G401 (cell line): Measurements from ENCODE around the gene SBSN. TPM values are rescaled to one million over a fixed set of nuclear protein-coding genes. Genes with fewer than 3 reads are reported as not detected.

Source experiments
- DNase-seq: peaks from one replicate; pipeline ENCODE4 v3.0.0-alpha.2; 2015; ENCODE audit warnings: low spot score
- in situ Hi-C: cut with HindIII; loops from 2 replicates; pipeline ENCODE4 v1.10.0; 2016; ENCODE audit warnings: low sequenced_read_pairs, mixed read lengths
- total RNA-seq: library from RNA; depleted of rRNA; stranded (reverse); fragments of >200 nt; shearing (Covaris generic); gene quantifications from 2 replicates; pipeline ENCODE4 v1.2.3, GENCODE V29; 2014

Gene SBSN
- total RNA-seq, 1 experiment from 2014 or later = not detected

GRCh38 chr19:35513628-35514281 is 14.4 kb downstream of the SBSN start, which contains the start of gene DMKN:
DMKN (minus strand) TSS chr19:35513649; CDS start chr19:35513475, 174 bp downstream.
- no peak for DNase-seq
- in situ Hi-C loops = no loop called here

- in situ Hi-C loops = no loop called here
- DNase-seq = no peak
Measured at GRCh38 chr19:35512831-35513627, 15.1 kb downstream of the SBSN start.

GRCh38 chr19:35511337-35511736 is 16.8 kb downstream of the SBSN start:
- in situ Hi-C loops = no loop called here

DNA sequence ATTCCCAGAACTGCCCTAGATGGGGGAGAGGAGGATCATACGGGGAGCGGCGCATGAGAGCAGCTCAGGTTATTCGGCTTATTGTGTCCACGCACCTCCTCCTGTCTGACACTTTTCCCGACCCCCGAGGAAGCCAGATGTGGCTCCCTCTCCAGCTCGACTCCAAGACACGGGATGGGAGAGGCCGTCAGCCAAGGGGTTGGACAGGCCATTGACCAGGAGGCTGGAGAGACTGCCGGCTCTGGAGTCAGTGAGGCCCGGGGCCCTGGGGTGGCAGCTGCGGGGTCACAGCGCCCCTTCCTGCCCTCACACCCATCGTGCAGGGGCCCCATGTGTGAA is 17.5 kb downstream of the SBSN start:
- DNase-seq = no peak
- in situ Hi-C loops = no loop called here

More at GRCh38 chr19:35511337-35511736, 16.8 kb downstream of the SBSN start:
- no peak for DNase-seq

DNA sequence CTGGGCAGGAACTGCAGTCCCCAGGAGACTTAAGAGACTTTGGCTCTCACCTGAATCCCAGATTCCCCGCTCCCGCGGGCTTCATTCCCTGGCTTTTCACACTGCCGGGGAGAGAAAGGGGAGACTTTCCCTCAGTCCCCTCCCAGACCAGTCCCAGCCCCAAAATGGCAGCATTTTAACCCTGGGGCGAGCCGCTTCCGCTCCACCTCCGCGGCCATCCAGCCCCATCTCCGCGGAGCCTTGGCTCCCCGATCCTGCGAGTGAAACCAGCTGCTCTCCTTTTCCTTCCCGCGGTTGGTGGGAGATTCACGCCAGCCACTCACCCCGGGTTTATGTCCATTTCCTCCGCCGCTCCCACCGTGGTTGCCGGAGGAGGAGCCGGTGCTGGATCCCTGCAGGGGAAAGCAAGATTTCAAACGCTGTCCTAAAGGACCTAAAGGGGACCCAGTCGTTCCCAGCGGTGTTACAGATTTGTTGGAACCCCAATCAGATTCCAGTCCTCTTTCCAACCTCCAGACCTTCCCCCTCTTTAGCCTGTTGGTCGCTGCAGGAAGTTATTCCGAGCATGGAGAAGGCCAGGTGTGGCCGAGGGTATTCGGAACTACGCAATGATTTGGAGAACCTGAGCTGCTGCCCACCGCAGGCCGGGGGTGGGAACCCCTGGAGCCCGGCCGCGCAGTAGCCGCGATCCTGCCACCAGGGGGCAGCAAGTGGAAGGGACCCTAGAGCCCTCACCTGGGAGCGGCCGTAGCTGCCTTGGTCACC is 18.1 kb downstream of the SBSN start:
- DNase-seq = peak; percentile 59
- in situ Hi-C loops = no loop called here

GRCh38 chr19:35509018-35509652 is 19.0 kb downstream of the SBSN start:
- no peak for DNase-seq

GRCh38 chr19:35508129-35508528 is 20.0 kb downstream of the SBSN start:
- in situ Hi-C loops = no loop called here
- no peak for DNase-seq

More at GRCh38 chr19:35509018-35509652, 19.0 kb downstream of the SBSN start:
- in situ Hi-C loops = no loop called here

GRCh38 chr19:35507561-35507960 is 20.6 kb downstream of the SBSN start:
- no peak for DNase-seq
- in situ Hi-C loops = no loop called here

GRCh38 chr19:35506011-35506410 is 22.1 kb downstream of the SBSN start:
- no peak for DNase-seq
- in situ Hi-C loops = no loop called here

DNA sequence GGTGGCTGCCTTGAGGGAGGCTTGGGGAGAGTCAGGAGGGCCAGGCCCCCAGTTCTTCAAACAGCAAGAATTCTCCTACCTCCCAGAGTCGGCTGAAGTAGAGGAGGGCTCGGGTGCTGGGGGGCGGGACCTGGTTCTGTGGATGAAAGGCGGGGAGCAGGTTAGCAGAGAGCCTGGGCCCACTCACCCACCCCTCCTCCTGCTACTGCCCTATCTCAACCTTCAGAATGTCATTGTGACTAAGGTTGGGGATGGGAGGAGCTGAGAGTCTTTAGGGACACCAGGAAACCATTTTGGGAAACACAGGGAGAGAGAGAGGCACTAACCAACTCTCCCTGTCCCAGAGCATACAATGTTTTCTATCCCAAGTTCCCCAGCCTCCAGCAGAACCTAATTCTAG is 25.4 kb downstream of the SBSN start:
- no peak for DNase-seq
- in situ Hi-C loops = no loop called here

DNA sequence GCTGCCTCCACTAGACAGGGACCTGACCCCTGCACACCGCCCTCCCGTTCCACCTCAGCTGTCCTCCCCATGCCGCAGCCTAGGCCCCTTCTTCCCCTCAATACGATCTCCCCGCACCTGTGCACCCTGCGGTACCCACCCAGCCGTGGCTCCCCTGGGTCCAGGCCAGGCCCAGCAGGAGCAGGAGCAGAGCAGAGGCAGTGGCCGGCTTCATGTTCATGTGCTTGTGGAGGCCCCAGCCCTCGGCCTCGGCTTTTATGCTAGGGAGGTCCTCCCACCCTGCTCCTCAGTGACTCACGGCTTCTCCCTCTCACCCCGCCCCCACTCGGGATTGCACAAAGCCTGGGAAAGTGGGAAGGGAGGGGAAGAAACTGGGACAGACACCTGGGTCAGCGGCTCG is 26.4 kb downstream of the SBSN start:
- no peak for DNase-seq
- in situ Hi-C loops = no loop called here

GRCh38 chr19:35500611-35501010 is 27.5 kb downstream of the SBSN start:
- in situ Hi-C loops = no loop called here

GRCh38 chr19:35498984-35499527 is 29.1 kb downstream of the SBSN start:
- in situ Hi-C loops = no loop called here
- no peak for DNase-seq

More at GRCh38 chr19:35500611-35501010, 27.5 kb downstream of the SBSN start:
- no peak for DNase-seq

- in situ Hi-C loops = no loop called here
Measured at GRCh38 chr19:35498220-35498619, 29.9 kb downstream of the SBSN start.

DNA sequence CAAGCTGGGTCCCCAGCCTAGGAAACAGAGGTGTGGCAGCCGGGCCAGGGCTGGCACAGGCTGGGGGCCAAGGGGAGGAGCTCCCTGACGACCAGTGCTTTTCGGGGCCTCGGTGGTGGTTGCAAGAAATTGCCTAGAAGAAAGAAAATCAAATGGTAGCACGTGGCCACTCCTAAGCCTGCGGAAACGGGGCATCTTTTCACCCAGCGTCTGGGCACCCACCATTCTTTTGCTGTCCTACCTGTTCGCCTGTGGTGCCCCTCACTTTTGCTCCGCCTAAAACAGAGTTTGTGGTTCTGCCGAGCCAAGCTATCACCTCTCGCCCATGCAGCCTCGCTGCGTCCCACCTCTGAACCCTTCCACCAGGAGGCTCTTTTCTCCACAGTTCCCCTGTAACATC is 30.7 kb downstream of the SBSN start:
- DNase-seq = no peak
- in situ Hi-C loops = no loop called here

More at GRCh38 chr19:35498220-35498619, 29.9 kb downstream of the SBSN start:
- DNase-seq = no peak

DNA sequence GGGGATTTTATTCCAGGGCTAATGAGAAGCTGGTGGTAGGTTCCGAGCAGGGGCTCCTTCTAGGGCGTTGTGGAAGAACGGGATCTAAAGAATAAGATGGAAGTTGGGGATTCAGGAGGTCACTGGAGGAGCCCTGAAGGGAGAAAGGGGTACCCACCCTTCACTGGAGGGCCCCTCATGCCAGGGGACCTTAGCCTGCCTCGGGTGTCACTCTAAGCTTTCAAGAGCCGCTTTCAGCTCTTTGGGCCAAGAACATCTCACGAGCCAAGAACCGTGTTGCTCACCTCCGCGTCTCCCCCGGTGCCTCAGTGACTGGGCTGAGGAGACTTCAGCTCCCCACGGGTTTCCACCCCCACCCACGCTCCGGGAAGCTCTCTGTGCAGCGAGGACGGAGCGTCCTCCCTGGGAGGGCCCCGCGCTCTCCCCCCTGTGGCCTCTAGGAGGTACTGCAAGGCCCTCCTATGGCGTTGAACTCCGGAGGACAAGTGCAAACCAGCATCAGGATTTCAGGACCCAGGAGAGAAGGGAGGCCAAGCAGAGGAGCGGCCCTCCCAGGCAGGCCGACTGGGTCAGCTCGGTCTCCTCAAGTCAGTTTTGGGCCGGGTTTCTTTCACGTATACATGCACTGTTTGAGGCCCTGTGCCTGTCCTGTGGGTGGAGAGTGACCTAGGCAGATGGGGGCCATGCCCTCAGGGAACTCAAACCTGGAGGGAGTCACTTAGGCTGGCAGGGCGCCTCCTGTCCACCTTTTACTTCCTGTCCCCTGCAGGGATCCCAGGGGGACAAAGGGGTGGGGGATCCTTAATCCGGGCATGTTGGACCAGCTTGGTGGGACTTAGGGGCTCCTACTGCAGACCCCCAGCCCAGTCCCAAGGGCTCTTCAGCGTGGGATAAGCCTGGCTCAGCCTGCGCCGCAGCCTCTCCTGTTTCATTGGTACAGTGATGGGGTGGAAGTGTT is 32.7 kb downstream of the SBSN start:
- peak; percentile 32 for DNase-seq
- in situ Hi-C loops = no loop called here

GRCh38 chr19:35493971-35494370 is 34.1 kb downstream of the SBSN start:
- in situ Hi-C loops = no loop called here
- no peak for DNase-seq

- no peak for DNase-seq
- in situ Hi-C loops = no loop called here
Measured at GRCh38 chr19:35491836-35492360, 36.2 kb downstream of the SBSN start.
